HS-27A (cell line): ENCODE data around the gene ACBD6.

Experiments
- DNase-seq: peaks from one replicate; pipeline ENCODE4 v3.0.0-alpha.2; 2012; ENCODE audit warnings: low read depth, missing footprints

ACBD6 gene

DNA sequence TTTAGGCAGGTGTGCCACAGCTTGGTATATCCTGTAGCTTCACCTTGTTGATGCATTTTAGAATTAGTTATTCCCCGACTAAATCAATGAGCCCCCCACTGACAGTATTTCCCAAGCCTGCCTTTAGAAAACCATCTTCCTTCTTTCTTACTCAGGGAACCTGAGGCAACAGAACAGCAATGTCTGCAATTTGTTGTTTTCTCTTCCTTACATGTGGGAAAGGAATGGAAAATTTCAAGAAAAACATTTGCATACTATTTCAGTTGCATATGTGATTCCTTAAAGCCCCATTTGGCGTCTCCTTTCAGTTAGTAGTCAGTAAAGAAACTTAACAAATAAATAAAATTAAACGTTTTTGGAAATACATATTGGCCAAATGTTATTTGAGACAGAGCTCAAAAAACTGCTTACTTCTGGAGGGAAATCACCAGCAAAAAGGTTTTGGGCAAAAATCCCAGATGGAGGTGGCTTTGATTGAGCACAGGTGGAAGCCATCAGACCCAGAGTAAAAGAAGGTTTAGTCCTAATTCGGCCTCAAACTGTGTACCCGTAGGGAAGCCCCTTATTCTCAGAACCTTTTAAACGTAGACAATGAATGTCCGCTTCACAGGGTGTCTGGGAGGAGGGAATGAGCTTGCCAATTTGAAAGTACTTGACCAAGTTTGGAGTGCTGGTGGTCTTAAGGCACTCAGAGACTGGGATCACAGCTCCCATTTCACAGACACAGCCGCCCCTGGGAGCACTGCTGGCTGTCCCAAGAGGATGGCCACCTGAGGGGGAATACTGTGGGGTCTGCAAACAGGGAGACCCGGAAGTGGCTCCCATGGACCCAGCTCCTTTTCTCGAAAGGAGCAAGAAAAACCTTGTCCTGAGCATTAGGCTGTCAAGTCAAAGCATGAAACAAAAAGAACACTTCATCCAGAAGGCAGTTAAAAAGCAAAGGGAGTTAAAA lies 263.0 kb downstream of the ACBD6 start:
- DNase-seq: no peak

DNA sequence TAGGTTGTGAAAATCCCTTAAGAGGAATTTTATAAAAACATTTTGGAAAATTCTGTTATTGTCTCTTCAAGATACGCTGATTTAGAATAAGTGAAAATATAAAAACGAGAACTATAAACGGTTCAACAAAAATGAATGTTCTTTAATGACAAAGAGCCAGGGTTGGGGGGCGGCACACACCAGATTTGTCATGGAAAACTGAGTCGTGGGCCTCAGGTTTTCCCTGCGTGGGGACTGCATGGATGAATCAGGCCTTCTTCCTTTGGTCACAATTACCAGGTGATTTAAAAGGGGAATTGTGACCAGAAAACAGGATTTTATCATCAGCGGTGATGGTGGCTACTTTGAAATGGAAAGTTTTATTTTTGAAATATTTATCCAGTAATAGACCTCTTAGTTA lies 263.7 kb downstream of the ACBD6 start:
- no peak for DNase-seq
